BLaER1 treated with 17β-estradiol and CSF1 and Interleukin-3, amounts not matched to agents 10 nM and 100 nM (cell line): ENCODE measurements around the gene CNGB1.

Experiments used
- H3K27ac ChIP-seq, 11 experiments: shearing (Covaris generic); formaldehyde crosslinking; 2 replicates each; pipeline ENCODE4 v1.8.1; 2022
- H3K27me3 ChIP-seq, 11 experiments: shearing (Covaris generic); formaldehyde crosslinking; 2 replicates each; pipeline ENCODE4 v1.8.1; 2022
- H3K36me3 ChIP-seq, 11 experiments: shearing (Covaris generic); formaldehyde crosslinking; 2 replicates each; pipeline ENCODE4 v1.8.1; 2022
- H3K4me1 ChIP-seq, 10 experiments: shearing (Covaris generic); formaldehyde crosslinking; 2 replicates each; pipeline ENCODE4 v1.8.1; 2022
- H3K4me2 ChIP-seq, 11 experiments: shearing (Covaris generic); formaldehyde crosslinking; 2 replicates each; pipeline ENCODE4 v1.8.1; 2022
- H3K4me3 ChIP-seq, 10 experiments: shearing (Covaris generic); formaldehyde crosslinking; 2 replicates each; pipeline ENCODE4 v1.8.1; 2022
- H3K9ac ChIP-seq, 11 experiments: shearing (Covaris generic); formaldehyde crosslinking; 2 replicates each; pipeline ENCODE4 v1.8.1; 2022
- H3K9me3 ChIP-seq, 11 experiments: shearing (Covaris generic); formaldehyde crosslinking; replicated peaks in 1 of 11; 2 replicates each; pipeline ENCODE4 v1.8.1; 2022
- H4K20me1 ChIP-seq, 11 experiments: shearing (Covaris generic); formaldehyde crosslinking; 2 replicates each; pipeline ENCODE4 v1.8.1; 2022
- Cebpa-rat ChIP-seq, 11 experiments: shearing (Covaris generic); IDR thresholded peaks; 2 replicates each; pipeline ENCODE4 v1.8.1; 2022

The CNGB1 gene

DNA sequence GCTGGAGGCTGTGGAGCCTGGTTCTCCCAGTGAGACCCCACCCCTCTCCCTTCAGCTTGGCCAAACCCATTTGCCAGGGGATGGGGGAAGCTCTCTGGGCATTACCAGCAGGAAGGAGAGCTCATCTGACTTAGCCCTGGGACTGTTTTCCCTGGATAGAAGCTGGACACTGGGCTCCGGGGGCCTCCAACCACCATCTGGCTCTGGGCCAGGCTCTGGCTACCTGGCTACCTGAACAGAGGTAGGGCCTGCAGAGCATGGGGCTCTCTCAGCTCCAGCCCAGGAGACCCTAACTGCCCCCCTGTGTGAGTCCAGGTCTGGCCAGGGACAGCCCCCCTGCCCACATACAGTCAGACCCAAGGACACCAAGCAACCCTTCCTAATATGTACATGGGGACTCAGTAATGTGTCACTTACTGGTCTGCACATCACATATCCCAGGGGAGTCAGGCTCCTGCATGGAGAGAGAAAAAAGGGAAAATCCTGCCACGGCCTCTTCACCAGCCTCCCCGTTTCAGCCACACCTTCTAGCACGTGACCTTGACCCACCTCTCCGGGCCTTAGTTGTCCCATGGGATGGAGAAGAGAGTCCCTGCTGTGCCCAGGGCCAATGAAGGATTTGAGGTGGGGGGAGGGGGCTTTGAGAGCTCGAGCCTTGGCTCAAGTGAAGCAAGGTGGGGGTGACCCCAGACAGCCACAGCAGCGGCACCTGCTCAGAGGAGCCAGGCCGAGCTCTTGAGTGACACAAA lies 13.8 kb downstream of the CNGB1 start:
- Histone ChIP-seq H3K4me3 (no peak overlapping the region), H3K4me2 (no peak overlapping the region), H3K36me3 (no peaks in the 10 kb centered on the region), H3K4me1 (peaks cover 0 to 15% (median 6%) of the 10 kb centered on the region in 10 experiments; a peak in 10 of 20 replicates), H3K27ac (no peak overlapping the region), H3K9ac (no peak overlapping the region), H4K20me1 (no peaks in the 10 kb centered on the region; a peak in 1 of 22 replicates), H3K27me3 (no peaks in the 10 kb centered on the region), H3K9me3 (no peaks in the 10 kb centered on the region)
- no peak for TF ChIP-seq Cebpa-rat (IDR thresholded peaks at IDR 0.05)

DNA sequence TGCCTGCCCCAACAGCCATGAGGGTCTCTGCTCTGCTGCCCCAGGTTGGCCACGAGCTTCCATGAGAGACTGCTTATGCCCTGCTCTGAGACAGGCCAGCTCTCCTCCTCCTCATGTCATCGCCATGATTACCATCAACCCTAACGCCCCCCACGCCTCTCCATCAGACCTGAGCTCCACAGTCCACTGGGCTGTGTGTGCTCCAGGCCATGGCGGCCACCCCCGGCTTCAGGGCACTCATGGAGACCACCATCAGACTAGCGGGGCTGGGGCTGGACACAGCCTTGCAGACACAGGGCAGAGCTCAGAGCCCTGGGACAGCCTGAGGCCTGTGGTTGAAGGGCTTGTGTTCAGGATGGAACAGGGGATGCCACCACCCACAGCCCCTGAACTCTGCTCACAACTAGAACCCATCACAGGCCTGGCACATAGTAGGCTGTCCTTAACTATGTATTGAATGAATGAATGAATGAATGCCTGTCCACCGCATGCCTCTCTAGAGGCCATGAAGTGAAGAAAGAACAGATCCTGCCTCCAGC lies 14.6 kb downstream of the CNGB1 start:
- Histone ChIP-seq H3K9me3 (no peaks in the 10 kb centered on the region), H3K4me3 (no peak overlapping the region), H3K27me3 (no peaks in the 10 kb centered on the region), H3K27ac (no peak overlapping the region), H3K36me3 (no peaks in the 10 kb centered on the region), H3K4me1 (peaks cover 0 to 19% (median 7%) of the 10 kb centered on the region in 10 experiments; a peak in 10 of 20 replicates), H3K9ac (no peak overlapping the region), H3K4me2 (no peak overlapping the region), H4K20me1 (no peaks in the 10 kb centered on the region; a peak in 1 of 22 replicates)
- TF ChIP-seq Cebpa-rat (IDR thresholded peaks at IDR 0.05), result no peak

DNA sequence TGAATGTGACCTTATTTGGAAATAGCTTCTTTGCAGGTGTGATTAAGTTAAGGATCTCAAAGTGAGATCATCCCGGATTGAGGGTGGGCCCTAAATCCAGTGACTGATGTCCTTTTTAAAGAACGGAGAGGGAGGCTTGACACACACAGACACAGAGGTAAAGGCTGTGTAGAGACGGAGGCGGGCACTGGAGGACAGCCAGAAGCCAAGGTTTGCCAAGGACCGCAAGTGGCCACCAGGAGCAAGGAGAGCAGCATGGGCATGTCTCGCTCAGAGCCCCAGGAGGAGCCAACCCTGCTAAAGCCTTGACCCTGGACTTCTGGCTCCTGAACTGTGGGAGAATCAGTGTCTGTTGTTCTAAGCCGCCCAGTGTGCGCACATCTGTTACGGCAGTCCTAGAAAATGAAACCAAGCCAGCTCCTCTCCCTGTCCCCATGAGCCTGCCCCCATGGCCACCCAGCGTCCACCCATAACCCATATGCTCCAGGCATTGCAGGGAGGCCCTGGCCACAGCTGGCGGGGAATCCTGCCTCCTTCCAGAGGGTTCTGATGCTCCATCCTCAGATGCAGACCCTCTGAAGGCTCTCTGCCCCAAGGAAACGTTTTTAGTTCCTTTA lies 15.2 kb downstream of the CNGB1 start:
- H3K9me3 ChIP-seq, result no peaks in the 10 kb centered on the region
- no peak overlapping the region for H3K9ac ChIP-seq
- no peak overlapping the region for H3K4me2 ChIP-seq
- H4K20me1 ChIP-seq, result no peaks in the 10 kb centered on the region; a peak in 1 of 22 replicates
- no peak for TF ChIP-seq Cebpa-rat (IDR thresholded peaks at IDR 0.05)
- H3K27ac ChIP-seq, result no peak overlapping the region
- H3K4me1 ChIP-seq, result peaks cover 0 to 19% (median 7%) of the 10 kb centered on the region in 10 experiments; a peak in 10 of 20 replicates
- H3K4me3 ChIP-seq, result no peak overlapping the region
- no peaks in the 10 kb centered on the region for H3K27me3 ChIP-seq
- H3K36me3 ChIP-seq, result no peaks in the 10 kb centered on the region

DNA sequence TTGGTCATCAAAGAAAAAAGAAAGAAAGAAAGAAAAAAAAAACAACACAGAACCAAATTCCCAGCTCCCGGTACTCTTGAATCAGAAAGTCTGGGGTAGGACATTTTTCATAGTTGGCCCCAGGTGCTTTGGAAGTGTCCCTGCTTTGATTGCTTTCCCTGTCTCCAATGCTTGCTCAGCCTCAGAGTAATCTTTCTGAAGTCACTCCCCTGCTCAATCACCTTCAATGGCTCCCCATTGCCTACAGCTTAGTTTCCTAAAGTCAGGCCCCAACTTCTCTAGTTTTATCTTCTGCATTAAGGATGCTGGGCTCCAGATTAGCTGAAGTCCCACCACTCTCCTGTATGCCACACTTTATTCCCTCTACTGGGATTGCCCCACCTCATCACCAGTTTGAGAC lies 17.1 kb downstream of the CNGB1 start:
- Histone ChIP-seq H3K9ac (no peak overlapping the region), H4K20me1 (no peaks in the 10 kb centered on the region), H3K4me1 (peaks cover 0 to 11% (median 0%) of the 10 kb centered on the region in 10 experiments; a peak in 4 of 20 replicates), H3K9me3 (no peaks in the 10 kb centered on the region), H3K27ac (no peak overlapping the region), H3K4me3 (no peak overlapping the region), H3K4me2 (no peak overlapping the region), H3K36me3 (no peaks in the 10 kb centered on the region), H3K27me3 (no peaks in the 10 kb centered on the region)
- TF ChIP-seq Cebpa-rat (IDR thresholded peaks at IDR 0.05), result no peak

DNA sequence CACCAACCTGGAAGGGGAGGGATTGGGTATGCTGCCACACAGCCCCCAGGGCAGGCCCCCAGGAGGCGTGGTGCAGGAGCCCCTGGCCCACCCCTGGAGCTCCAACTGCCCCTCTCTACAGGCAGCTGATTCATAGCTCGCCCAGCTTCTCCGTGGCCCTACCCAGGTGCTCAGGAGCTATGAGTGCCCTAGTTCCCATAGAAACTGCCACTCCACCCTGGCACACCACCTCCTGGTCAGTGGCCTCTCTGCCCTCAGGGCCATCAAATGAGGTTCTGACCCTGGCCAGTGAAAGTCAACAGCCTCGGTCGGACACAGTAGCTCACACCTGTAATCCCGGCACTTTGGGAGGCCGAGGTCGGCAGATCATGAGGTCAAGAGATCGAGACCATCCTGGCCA lies 18.0 kb downstream of the CNGB1 start:
- Histone ChIP-seq H3K4me2 (no peak overlapping the region), H4K20me1 (no peaks in the 10 kb centered on the region), H3K9ac (no peak overlapping the region), H3K4me1 (peaks cover 0 to 7% (median 0%) of the 10 kb centered on the region in 10 experiments; a peak in 4 of 20 replicates), H3K27me3 (no peaks in the 10 kb centered on the region), H3K36me3 (no peaks in the 10 kb centered on the region), H3K27ac (no peak overlapping the region), H3K4me3 (no peak overlapping the region), H3K9me3 (no peaks in the 10 kb centered on the region)
- no peak for TF ChIP-seq Cebpa-rat (IDR thresholded peaks at IDR 0.05)

DNA sequence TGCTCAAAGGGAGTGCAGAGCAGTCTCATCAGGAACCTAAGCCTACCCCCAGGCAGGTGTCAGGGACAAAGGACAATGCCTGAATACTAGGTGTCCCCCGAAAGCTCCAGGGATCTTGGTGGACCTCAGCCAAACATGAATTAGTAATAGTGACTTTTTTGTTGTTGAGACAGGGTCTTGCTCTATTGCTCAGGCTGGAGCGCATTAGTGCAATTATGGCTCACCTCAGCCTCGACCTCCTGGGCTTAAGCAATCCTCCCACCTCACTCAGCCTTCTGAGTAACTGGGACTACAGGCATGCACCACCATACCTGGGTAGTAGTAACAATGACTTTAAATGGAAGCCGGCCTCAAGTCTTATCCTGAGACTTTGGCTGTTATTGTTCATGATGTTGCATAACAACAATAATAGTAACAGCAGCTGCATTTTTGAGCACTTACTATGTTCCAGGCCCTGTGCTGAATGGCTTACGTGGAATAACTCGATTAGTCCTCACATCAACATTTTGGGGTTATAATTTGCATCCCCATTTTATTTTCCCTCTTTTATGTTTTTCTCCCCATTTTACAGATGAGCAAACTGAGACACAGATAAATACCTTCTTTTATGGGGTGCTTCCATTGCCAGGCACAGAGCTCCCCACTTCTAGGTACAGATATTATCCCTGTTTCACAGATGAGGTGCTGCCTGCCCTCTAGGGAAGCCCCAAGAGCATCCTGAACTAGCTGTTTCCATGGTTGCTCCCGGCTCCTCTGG lies 19.5 kb downstream of the CNGB1 start:
- Histone ChIP-seq H3K4me3 (no peak overlapping the region), H3K36me3 (no peaks in the 10 kb centered on the region), H4K20me1 (no peaks in the 10 kb centered on the region), H3K4me1 (peaks cover 0 to 10% (median 2%) of the 10 kb centered on the region in 10 experiments; a peak in 4 of 20 replicates), H3K27ac (no peak overlapping the region), H3K4me2 (no peak overlapping the region), H3K9ac (no peak overlapping the region), H3K9me3 (no peaks in the 10 kb centered on the region), H3K27me3 (no peaks in the 10 kb centered on the region)
- no peak for TF ChIP-seq Cebpa-rat (IDR thresholded peaks at IDR 0.05)

DNA sequence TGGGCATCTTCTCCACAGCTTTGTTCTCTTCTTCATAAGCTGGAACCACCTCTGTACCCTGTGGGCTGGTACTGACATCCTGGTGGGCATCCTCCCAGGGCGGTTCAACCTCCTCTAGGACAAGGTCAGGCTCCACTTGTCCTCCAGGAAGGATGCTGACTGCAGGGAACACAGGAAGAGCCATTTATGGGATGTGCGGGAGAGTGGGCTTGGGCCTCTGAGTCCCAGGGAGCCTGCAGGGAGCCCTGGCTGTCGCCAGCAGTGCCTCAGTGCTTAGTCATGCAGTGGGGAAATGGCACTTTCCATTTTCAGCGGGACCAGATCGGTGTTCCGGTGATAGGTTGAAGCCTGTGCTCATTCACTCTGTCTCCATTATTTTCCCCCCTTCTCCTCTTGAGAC lies 20.5 kb downstream of the CNGB1 start:
- Histone ChIP-seq H3K27ac (no peak overlapping the region), H3K4me2 (no peak overlapping the region), H3K27me3 (no peaks in the 10 kb centered on the region), H3K4me3 (no peak overlapping the region), H3K4me1 (peaks cover 0 to 10% (median 2%) of the 10 kb centered on the region in 10 experiments; a peak in 4 of 20 replicates), H3K36me3 (no peaks in the 10 kb centered on the region), H3K9ac (no peak overlapping the region), H4K20me1 (no peaks in the 10 kb centered on the region), H3K9me3 (no peaks in the 10 kb centered on the region)
- no peak for TF ChIP-seq Cebpa-rat (IDR thresholded peaks at IDR 0.05)

DNA sequence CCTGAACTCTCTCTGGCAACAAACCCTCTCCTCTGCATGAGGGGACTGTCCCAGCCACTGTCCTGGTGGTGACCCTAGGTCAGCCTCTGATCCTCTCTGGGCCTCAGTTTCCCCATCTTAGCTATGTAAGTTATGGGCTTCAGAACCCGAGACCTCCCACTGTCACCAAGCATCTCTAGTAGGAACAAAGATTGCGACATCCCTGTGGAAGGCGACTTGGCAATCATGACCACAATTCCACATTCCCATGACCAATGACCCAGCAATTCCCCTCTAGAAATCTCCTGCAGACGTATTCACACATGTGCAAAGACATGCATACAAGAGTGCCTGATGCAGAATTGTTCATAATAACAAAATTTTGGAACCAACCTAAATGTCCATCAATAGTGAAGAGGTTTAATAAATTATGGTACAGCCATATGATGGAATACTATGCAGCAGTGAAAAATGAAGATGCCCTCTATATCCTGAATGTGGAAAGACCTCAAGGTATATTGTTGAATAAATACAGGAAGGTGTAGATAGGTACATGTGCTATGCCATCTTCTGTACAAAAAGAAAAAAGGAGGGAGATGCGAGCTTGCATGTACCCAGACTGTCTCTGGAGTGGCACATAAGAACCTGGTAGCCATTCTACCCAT lies 21.2 kb downstream of the CNGB1 start:
- Histone ChIP-seq H4K20me1 (no peaks in the 10 kb centered on the region), H3K4me3 (no peak overlapping the region), H3K36me3 (no peaks in the 10 kb centered on the region), H3K4me2 (no peak overlapping the region), H3K4me1 (peaks cover 0 to 10% (median 2%) of the 10 kb centered on the region in 10 experiments; a peak in 4 of 20 replicates), H3K9me3 (no peaks in the 10 kb centered on the region), H3K27me3 (no peaks in the 10 kb centered on the region), H3K9ac (no peak overlapping the region), H3K27ac (no peak overlapping the region)
- TF ChIP-seq Cebpa-rat (IDR thresholded peaks at IDR 0.05), result peak in 7 of 11 experiments; percentile 20 to 87 (median 52); a peak in 9 of 22 replicates

DNA sequence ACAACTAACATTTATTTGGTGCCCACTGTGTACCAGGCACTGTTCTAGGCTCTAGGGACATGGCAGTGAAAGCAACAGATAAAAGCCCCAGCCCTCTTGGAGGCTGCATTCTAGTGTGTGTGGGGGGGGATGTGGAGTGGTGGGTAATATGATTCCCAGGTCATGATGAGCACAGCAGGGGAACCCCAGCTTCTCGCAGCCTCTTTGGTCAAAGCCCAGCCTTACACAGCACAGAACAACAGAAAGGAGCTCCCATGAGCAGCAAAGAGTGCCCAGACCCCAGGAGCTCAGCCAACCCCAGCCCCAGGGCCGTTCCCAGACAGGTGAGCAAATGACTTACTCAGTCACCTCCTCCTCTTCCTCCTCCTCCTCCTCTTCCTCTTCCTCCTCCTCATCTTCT lies 21.9 kb downstream of the CNGB1 start:
- Histone ChIP-seq H3K4me2 (no peak overlapping the region), H3K9ac (no peak overlapping the region), H3K27ac (no peak overlapping the region), H3K27me3 (no peaks in the 10 kb centered on the region), H4K20me1 (no peaks in the 10 kb centered on the region), H3K4me1 (peaks cover 0 to 10% (median 2%) of the 10 kb centered on the region in 10 experiments; a peak in 4 of 20 replicates), H3K36me3 (no peaks in the 10 kb centered on the region), H3K9me3 (no peaks in the 10 kb centered on the region), H3K4me3 (no peak overlapping the region)
- TF ChIP-seq Cebpa-rat (IDR thresholded peaks at IDR 0.05), result no peak
